Activated naive CD8-positive, alpha-beta T cell treated with anti-CD3 and anti-CD28 coated beads, Interleukin-2, amount 50 U/mL, for 24 hours (primary cell): ENCODE results near the gene CEP68.

Experiments used
- ATAC-seq: fragments of 150-1000 bp; cut with Tn5 transposase; one replicate; pipeline ENCODE4 v1.10.0; 2021
- DNase-seq: peaks from one replicate; pipeline ENCODE4 v3.0.0; 2021
- H3K27ac Mint-ChIP-seq: one replicate; pipeline ENCODE4 v1.8.0; 2021; ENCODE audit warnings: mild to moderate bottlenecking, mixed read lengths
- H3K27me3 Mint-ChIP-seq: one replicate; pipeline ENCODE4 v1.8.0; 2021; ENCODE audit warnings: mixed read lengths
- H3K36me3 Mint-ChIP-seq: one replicate; pipeline ENCODE4 v1.8.0; 2021; ENCODE audit warnings: low read depth, mixed read lengths
- H3K4me1 Mint-ChIP-seq: one replicate; pipeline ENCODE4 v1.8.0; 2021; ENCODE audit warnings: mixed read lengths
- H3K4me3 Mint-ChIP-seq: one replicate; pipeline ENCODE4 v1.8.0; 2021; ENCODE audit warnings: mild to moderate bottlenecking, moderate library complexity, mixed read lengths
- H3K9me3 Mint-ChIP-seq: one replicate; pipeline ENCODE4 v1.8.0; 2021; ENCODE audit warnings: mixed read lengths

The CEP68 gene

GRCh38 chr2:65040400-65041261 lies 15.6 kb upstream of the CEP68 start:
- DNase-seq (peak; percentile 73), ATAC-seq (peak; percentile 78)
- no peaks in the 10 kb centered on the region for H3K27me3 Mint-ChIP-seq
- H3K4me1 Mint-ChIP-seq: peaks cover 9% of the 10 kb centered on the region
- peaks cover 14% of the 10 kb centered on the region for H3K9me3 Mint-ChIP-seq
- H3K4me3 Mint-ChIP-seq: no peak overlapping the region
- H3K36me3 Mint-ChIP-seq: peaks cover 7% of the 10 kb centered on the region
- H3K27ac Mint-ChIP-seq: no peak overlapping the region

- H3K36me3 Mint-ChIP-seq: peaks cover 7% of the 10 kb centered on the region
- peaks cover 9% of the 10 kb centered on the region for H3K4me1 Mint-ChIP-seq
- H3K27ac Mint-ChIP-seq: no peak overlapping the region
- H3K9me3 Mint-ChIP-seq: peaks cover 14% of the 10 kb centered on the region
- H3K4me3 Mint-ChIP-seq: no peak overlapping the region
- H3K27me3 Mint-ChIP-seq: no peaks in the 10 kb centered on the region
- DNase-seq: no peak
- ATAC-seq: no peak
These were observed 13.2 kb upstream of the CEP68 start for GRCh38 chr2:65043001-65043400.

- DNase-seq: no peak
These were observed 12.0 kb upstream of the CEP68 start for GRCh38 chr2:65044097-65044735.

GRCh38 chr2:65045651-65046050 lies 10.6 kb upstream of the CEP68 start:
- Mint-ChIP-seq H3K4me1 (peaks cover 10% of the 10 kb centered on the region), H3K9me3 (peaks cover 19% of the 10 kb centered on the region), H3K27ac (no peak overlapping the region), H3K36me3 (peaks cover 12% of the 10 kb centered on the region), H3K27me3 (no peaks in the 10 kb centered on the region), H3K4me3 (no peak overlapping the region)
- ATAC-seq (no peak), DNase-seq (no peak)

More at GRCh38 chr2:65044097-65044735, 12.0 kb upstream of the CEP68 start:
- Mint-ChIP-seq H3K9me3 (peaks cover 19% of the 10 kb centered on the region), H3K36me3 (peaks cover 12% of the 10 kb centered on the region), H3K27me3 (no peaks in the 10 kb centered on the region), H3K27ac (no peak overlapping the region), H3K4me1 (peaks cover 14% of the 10 kb centered on the region), H3K4me3 (no peak overlapping the region)
- no peak for ATAC-seq

GRCh38 chr2:65046633-65047407 lies 9.4 kb upstream of the CEP68 start:
- Mint-ChIP-seq H3K27me3 (no peaks in the 10 kb centered on the region), H3K27ac (no peak overlapping the region), H3K4me1 (peaks cover 9% of the 10 kb centered on the region), H3K36me3 (peaks cover 12% of the 10 kb centered on the region), H3K4me3 (no peak overlapping the region), H3K9me3 (peaks cover 19% of the 10 kb centered on the region)
- DNase-seq (no peak), ATAC-seq (no peak)

GRCh38 chr2:65049010-65049639 lies 7.1 kb upstream of the CEP68 start:
- H3K27ac Mint-ChIP-seq: no peak overlapping the region
- H3K36me3 Mint-ChIP-seq: peaks cover 9% of the 10 kb centered on the region
- no peak for DNase-seq
- H3K4me1 Mint-ChIP-seq: peaks cover 29% of the 10 kb centered on the region
- ATAC-seq: peak; percentile 33
- no peaks in the 10 kb centered on the region for H3K27me3 Mint-ChIP-seq
- no peak overlapping the region for H3K4me3 Mint-ChIP-seq
- peaks cover 16% of the 10 kb centered on the region for H3K9me3 Mint-ChIP-seq

- no peak for DNase-seq
- Mint-ChIP-seq H3K27me3 (no peaks in the 10 kb centered on the region), H3K4me3 (no peak overlapping the region), H3K9me3 (peaks cover 4% of the 10 kb centered on the region), H3K36me3 (peaks cover 5% of the 10 kb centered on the region), H3K4me1 (peaks cover 45% of the 10 kb centered on the region), H3K27ac (no peak overlapping the region)
- no peak for ATAC-seq
These were observed 5.3 kb upstream of the CEP68 start for GRCh38 chr2:65050931-65051330.

GRCh38 chr2:65053199-65053598 lies 3.0 kb upstream of the CEP68 start:
- Mint-ChIP-seq H3K36me3 (peaks cover 5% of the 10 kb centered on the region), H3K4me1 (peaks cover 59% of the 10 kb centered on the region), H3K27me3 (no peaks in the 10 kb centered on the region), H3K4me3 (no peak overlapping the region), H3K27ac (peak overlapping the region; percentile 38), H3K9me3 (peaks cover 4% of the 10 kb centered on the region)
- peak; percentile 7 for ATAC-seq
- no peak for DNase-seq

GRCh38 chr2:65054749-65055421 lies 1.3 kb upstream of the CEP68 start:
- Mint-ChIP-seq H3K4me3 (peak overlapping the region; percentile 92), H3K4me1 (peaks cover 61% of the 10 kb centered on the region), H3K27me3 (no peaks in the 10 kb centered on the region), H3K36me3 (no peaks in the 10 kb centered on the region), H3K27ac (peak overlapping the region; percentile 84), H3K9me3 (no peaks in the 10 kb centered on the region)
- no peak for DNase-seq
- ATAC-seq: no peak

- Mint-ChIP-seq H3K27ac (peak overlapping the region; percentile 84), H3K4me3 (peak overlapping the region; percentile 92), H3K4me1 (peaks cover 61% of the 10 kb centered on the region), H3K9me3 (no peaks in the 10 kb centered on the region), H3K27me3 (no peaks in the 10 kb centered on the region), H3K36me3 (no peaks in the 10 kb centered on the region)
- ATAC-seq (peak; percentile 12), DNase-seq (no peak)
These were observed 598 bp upstream of the CEP68 start for GRCh38 chr2:65055422-65056214.

- Mint-ChIP-seq H3K27ac (peak overlapping the region; percentile 83), H3K9me3 (no peaks in the 10 kb centered on the region), H3K27me3 (no peaks in the 10 kb centered on the region), H3K36me3 (no peaks in the 10 kb centered on the region), H3K4me1 (peaks cover 60% of the 10 kb centered on the region), H3K4me3 (peak overlapping the region; percentile 92)
- DNase-seq (no peak), ATAC-seq (no peak)
These were observed 799 bp downstream of the CEP68 start for GRCh38 chr2:65057054-65057375.

GRCh38 chr2:65057391-65058052 lies 1.3 kb downstream of the CEP68 start:
- Mint-ChIP-seq H3K9me3 (no peaks in the 10 kb centered on the region), H3K4me3 (peak overlapping the region; percentile 92), H3K27ac (peak overlapping the region; percentile 83), H3K36me3 (no peaks in the 10 kb centered on the region), H3K27me3 (no peaks in the 10 kb centered on the region), H3K4me1 (peaks cover 56% of the 10 kb centered on the region)
- peak; percentile 39 for DNase-seq
- ATAC-seq: peak; percentile 58

- Mint-ChIP-seq H3K27me3 (no peaks in the 10 kb centered on the region), H3K27ac (no peak overlapping the region), H3K9me3 (no peaks in the 10 kb centered on the region), H3K36me3 (no peaks in the 10 kb centered on the region), H3K4me3 (no peak overlapping the region), H3K4me1 (peaks cover 43% of the 10 kb centered on the region)
- ATAC-seq: no peak
- DNase-seq: no peak
These were observed 2.9 kb downstream of the CEP68 start for GRCh38 chr2:65059071-65059470.
